Stimulated activated CD8-positive, alpha-beta memory T cell treated with anti-CD3 and anti-CD28 coated beads, Interleukin-12 subunit alpha, Interleukin-12 subunit beta, amount 100 ng/mL, for 24 hours (primary cell): Measurements from ENCODE around the gene PDSS2.

ENCODE experiments used
- DNase-seq: peaks from one replicate; pipeline ENCODE4 v3.0.0-alpha.2; 2020; ENCODE audit errors: extremely low read depth

Gene PDSS2

DNA sequence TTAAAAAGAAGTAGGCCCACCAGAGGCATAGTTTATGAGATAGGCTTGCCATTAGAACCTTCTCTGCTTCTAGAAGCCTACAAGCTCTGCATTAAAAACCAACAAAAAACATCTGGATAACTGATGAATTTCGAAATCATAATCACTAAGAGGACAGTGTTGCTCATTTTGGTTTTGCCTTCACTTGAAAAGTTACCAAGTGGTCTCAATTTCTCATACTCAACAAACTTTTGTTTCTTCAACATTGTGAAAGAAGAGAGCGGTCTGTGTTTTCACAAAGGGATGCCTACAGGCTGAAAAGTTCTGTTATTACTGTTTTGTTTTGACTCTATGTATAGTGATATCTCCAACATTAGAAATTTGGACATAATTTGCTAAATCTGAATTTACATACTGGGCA, 98.9 kb downstream of the PDSS2 start:
- DNase-seq: no peak

- DNase-seq: no peak
These were observed 101.5 kb downstream of the PDSS2 start for GRCh38 chr6:107357842-107358241.

GRCh38 chr6:107357031-107357430, 102.3 kb downstream of the PDSS2 start:
- no peak for DNase-seq

- DNase-seq: no peak
These were observed 103.7 kb downstream of the PDSS2 start for GRCh38 chr6:107355659-107356058.

DNA sequence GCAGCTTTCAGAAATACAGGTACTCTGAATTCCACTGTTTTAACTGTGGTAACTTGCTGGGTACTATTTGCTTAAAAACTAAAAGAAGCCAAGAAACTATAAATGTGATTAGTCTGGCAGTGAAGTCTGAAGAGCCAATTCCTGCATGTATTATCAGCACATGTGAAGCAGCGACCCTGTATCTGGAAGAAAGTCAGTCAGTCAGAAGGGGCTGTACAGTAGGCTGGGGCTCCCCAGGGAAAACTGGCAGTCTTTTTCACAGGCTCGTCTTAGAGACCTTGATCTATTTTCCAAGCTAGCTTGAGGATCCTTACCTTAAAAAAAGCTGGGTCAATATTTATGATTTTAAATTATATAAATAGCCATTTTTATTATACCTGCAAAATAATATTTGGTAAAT, 104.9 kb downstream of the PDSS2 start:
- no peak for DNase-seq

DNA sequence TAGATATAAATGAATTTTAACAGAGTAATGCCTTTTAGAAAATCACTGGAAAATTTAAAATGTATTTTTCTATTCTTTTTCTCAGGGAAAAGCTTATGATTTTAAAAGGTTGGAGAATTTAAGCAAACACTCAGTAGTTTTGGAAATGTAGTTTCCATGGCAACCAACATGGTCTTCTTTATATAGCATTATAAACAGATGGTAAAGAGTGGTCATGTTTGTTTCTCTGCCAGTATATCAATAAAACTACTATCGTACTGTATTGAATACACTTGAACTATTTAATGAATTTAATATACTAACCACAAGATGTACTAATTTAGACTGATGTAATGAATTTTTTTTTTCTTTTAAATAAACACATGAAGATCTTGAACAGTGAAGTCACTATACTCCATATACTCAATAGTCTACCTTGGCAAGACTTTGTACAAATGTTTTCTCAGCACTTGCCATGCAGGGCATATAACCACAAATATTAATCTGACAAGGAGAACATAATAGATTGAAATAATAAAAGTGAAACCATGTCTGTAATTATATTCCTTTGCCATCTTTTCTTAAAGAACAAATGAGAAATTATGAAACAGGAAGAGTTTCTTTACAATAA, 105.5 kb downstream of the PDSS2 start:
- DNase-seq: no peak

DNA sequence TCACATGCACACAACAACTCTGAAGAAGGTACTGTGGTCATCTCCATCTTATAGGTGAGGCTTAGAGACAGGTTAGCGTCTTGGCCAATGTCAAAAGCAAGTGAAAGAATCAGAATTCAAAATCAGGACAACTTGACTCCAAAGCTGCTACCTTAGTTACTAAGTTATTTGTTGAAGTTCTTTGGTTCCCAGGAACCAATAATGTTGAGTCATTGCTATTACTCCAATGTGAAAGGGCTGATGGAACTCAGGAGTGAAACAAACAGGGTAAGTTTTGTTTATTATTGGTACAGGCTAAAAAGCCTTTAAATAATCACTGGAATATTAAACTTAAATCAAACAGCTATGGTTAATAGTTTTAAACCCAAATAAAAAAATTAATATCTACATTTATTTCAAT, 111.1 kb downstream of the PDSS2 start:
- no peak for DNase-seq

DNA sequence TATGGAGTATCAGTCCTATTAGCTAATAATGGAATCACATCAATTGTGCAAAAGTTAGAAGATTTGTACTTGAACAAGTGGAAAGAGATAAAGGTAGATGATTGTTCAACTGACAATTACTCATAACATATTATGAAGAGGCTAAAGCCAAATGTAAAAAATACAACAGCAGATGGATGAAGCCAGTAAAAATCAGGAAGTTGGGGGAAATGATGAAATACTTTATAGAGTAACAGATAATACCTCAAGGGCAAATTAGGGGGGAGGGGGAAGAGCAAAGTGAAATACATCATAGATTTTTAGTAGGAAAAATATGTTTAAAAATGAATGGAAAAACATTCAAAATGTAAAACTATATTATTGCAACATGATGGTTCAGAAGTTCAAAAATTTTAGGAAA, 114.0 kb downstream of the PDSS2 start:
- no peak for DNase-seq

GRCh38 chr6:107344981-107345380, 114.4 kb downstream of the PDSS2 start:
- DNase-seq: no peak

DNA sequence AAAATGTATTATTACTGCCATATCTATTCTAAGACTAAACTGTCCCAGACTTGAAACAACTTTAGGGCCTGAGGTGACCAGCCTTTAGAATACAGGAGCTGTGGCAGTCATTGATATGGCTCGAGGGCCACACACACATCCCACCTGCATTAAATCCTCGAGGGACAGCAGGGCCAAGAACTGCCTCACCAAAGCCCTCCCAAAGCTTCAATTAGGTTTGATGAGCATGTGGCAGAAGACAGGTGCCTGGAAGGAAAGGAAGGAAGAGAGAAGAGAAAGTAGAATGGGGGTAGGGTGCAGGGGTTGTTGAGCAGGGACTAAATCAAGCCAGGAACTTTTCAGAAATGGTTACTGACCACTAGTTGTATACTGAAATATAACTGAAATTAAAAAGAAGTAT, 115.0 kb downstream of the PDSS2 start:
- no peak for DNase-seq

- DNase-seq: no peak
These were observed 117.2 kb downstream of the PDSS2 start for GRCh38 chr6:107342144-107342543.

GRCh38 chr6:107340881-107341280, 118.5 kb downstream of the PDSS2 start:
- no peak for DNase-seq

DNA sequence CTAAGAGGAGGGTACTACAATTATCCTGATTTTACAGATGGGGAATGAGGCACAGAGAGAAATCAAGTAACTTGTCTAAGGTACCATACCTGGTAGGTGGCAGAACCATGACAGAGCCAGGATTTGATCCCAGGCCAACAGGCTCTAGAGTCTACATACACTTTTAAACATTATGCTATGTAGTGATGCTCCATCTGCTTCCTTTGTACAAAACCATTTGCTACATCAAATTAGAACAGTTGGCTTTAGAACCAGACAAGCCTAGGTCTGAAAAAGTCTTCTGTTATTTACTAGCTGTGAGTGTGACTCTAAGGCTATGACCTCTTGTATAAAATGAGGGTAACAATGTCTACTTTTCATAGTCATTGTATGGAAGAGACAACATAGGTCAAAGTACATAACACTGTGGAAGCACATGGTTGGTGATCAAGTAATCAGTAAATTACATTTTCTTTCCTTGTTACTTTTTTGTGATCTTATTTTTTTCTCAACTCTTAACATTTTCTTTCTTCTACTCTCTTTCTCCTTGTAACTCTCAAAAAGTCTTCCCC, 122.1 kb downstream of the PDSS2 start:
- no peak for DNase-seq

GRCh38 chr6:107334026-107334425, 125.3 kb downstream of the PDSS2 start:
- DNase-seq: no peak

DNA sequence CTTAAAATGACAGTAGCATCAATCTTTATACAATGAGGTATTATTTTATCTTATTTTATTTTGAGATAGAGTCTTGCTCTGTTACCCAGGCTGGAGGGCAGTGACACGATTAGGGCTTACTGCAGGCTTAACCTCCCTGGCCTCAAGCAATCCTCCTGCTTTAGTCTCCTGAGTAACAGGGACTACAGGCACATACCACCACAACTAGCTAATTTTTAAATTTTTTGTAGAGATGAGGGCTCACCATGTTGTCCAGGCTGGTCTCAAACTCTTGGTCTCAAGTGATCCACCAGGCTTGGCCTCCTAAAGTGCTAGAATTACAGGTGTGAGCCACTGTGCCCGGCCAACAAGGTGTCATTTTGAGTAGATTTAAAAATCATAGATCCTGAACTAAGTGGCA, 125.9 kb downstream of the PDSS2 start:
- no peak for DNase-seq

- DNase-seq: no peak
These were observed 127.7 kb downstream of the PDSS2 start for GRCh38 chr6:107331409-107332386.

- no peak for DNase-seq
These were observed 129.2 kb downstream of the PDSS2 start for GRCh38 chr6:107330168-107330567.

GRCh38 chr6:107329063-107329860, 130.1 kb downstream of the PDSS2 start:
- DNase-seq: no peak

DNA sequence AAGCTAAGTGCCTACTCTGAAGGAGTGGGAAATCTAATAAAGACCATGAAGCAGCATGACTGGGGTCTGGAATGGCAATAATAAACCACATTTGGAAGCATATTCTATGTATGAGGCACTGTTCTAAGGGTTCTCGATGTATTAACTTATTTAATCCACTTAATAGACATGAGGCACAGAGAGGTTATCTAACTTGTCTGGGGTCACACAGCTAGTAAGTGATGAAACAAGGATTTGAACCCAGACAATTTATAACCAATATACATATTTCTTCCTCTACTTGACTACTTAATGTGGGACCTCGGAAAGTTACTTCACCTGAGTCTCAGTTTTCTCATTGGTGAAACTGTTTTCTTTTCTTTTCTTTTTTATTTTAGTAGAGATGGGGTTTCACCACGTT, 131.3 kb downstream of the PDSS2 start:
- DNase-seq: no peak

DNA sequence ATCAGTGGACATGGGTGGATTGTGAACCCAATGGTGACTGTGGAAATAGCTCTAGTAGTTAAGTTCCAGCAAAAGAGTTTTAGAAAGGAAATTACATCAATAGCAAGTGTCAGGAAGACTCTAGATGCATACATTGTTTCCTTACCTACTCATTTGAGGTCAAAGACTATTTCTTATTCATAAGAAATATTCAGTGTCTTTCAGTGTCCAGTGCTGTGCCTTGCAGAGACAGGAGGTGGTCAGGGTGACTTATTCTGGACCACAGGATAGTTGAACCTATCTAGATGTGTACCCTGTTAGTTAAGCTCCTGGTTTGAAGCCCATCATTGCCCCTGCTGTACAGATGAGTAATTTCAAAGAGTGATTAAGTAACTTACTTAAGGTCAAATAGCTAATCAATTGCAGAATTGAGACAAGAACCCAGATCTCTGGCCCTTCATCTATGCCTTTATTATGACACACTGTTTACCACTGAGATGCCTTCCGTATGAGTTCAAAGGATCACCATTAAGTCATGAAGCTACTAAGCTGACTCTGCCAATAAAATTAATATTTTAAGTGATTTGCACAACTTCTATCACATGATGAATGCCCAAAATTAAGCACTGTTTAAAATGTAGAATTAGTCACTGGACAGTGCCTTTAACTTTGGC, 136.1 kb downstream of the PDSS2 start:
- no peak for DNase-seq

- DNase-seq: no peak
These were observed 137.6 kb downstream of the PDSS2 start for GRCh38 chr6:107321793-107322192.
